ENCODE measurements around the gene ALK. TPM values are rescaled to one million over a fixed set of nuclear protein-coding genes. Genes with fewer than 3 reads are reported as not detected.

The ALK gene
- total and polyA plus RNA-seq, 2 experiments from 2014 or later, result 0.35 TPM; not detected in 1

- H3K27me3 Mint-ChIP-seq (ENCODE audit: insufficient read depth, low read depth, poor library complexity), result peaks cover 6% of the 10 kb centered on the region
- H3K36me3 ChIP-seq (ENCODE audit: insufficient read depth), result no peaks in the 10 kb centered on the region
- H3K4me3 ChIP-seq, result no peak overlapping the region
- H2AFZ ChIP-seq, result peak overlapping the region; percentile 69; the same call in 1 of the 2 replicates
- no peaks in the 10 kb centered on the region for H3F3A ChIP-seq (replicated peaks; ENCODE audit: low read depth)
- H3K27me3 ChIP-seq (ENCODE audit: insufficient read depth), result no peaks in the 10 kb centered on the region
- 0 out of 2 replicates have a peak overlapping the region, but pooled peaks have one; percentile 1 for H3K27ac Mint-ChIP-seq
- H3K4me3 Mint-ChIP-seq, result no peak overlapping the region
- peaks cover 2% of the 10 kb centered on the region; the same call in 1 of the 3 replicates for H3K9me3 Mint-ChIP-seq
- no peaks in the 10 kb centered on the region; the same call in 1 of the 2 replicates for H3K9me2 ChIP-seq (ENCODE audit: insufficient read depth)
- peak; percentile 67 for ATAC-seq
- H3K36me3 Mint-ChIP-seq (ENCODE audit: low read depth), result no peaks in the 10 kb centered on the region
- H3K27ac ChIP-seq (ENCODE audit: low read depth), result no peak overlapping the region
- DNase-seq (ENCODE audit: low spot score), result peak; percentile 33
- TF ChIP-seq STAT1 (IDR thresholded peaks at IDR 0.05; ENCODE audit: unreplicated experiment) (no peak), ETS1 (IDR thresholded peaks at IDR 0.05) (no peak), CREB1 (CRISPR knock-in tag; IDR thresholded peaks at IDR 0.05; ENCODE audit: low read depth) (no peak), EZH2phosphoT487 (IDR thresholded peaks at IDR 0.05; ENCODE audit: unreplicated experiment) (no peak), ZNF114 (CRISPR knock-in tag; IDR thresholded peaks at IDR 0.05) (no peak), ZNF331 (CRISPR knock-in tag; IDR thresholded peaks at IDR 0.05; ENCODE audit: low read depth) (no peak)
- TF ChIP-seq, protein P1, sequence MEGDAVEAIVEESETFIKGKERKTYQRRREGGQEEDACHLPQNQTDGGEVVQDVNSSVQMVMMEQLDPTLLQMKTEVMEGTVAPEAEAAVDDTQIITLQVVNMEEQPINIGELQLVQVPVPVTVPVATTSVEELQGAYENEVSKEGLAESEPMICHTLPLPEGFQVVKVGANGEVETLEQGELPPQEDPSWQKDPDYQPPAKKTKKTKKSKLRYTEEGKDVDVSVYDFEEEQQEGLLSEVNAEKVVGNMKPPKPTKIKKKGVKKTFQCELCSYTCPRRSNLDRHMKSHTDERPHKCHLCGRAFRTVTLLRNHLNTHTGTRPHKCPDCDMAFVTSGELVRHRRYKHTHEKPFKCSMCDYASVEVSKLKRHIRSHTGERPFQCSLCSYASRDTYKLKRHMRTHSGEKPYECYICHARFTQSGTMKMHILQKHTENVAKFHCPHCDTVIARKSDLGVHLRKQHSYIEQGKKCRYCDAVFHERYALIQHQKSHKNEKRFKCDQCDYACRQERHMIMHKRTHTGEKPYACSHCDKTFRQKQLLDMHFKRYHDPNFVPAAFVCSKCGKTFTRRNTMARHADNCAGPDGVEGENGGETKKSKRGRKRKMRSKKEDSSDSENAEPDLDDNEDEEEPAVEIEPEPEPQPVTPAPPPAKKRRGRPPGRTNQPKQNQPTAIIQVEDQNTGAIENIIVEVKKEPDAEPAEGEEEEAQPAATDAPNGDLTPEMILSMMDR (conservative IDR thresholded peaks at IDR 0.05; ENCODE audit: low read depth in 2 of 2), result no peak
- TF ChIP-seq, protein P2, sequence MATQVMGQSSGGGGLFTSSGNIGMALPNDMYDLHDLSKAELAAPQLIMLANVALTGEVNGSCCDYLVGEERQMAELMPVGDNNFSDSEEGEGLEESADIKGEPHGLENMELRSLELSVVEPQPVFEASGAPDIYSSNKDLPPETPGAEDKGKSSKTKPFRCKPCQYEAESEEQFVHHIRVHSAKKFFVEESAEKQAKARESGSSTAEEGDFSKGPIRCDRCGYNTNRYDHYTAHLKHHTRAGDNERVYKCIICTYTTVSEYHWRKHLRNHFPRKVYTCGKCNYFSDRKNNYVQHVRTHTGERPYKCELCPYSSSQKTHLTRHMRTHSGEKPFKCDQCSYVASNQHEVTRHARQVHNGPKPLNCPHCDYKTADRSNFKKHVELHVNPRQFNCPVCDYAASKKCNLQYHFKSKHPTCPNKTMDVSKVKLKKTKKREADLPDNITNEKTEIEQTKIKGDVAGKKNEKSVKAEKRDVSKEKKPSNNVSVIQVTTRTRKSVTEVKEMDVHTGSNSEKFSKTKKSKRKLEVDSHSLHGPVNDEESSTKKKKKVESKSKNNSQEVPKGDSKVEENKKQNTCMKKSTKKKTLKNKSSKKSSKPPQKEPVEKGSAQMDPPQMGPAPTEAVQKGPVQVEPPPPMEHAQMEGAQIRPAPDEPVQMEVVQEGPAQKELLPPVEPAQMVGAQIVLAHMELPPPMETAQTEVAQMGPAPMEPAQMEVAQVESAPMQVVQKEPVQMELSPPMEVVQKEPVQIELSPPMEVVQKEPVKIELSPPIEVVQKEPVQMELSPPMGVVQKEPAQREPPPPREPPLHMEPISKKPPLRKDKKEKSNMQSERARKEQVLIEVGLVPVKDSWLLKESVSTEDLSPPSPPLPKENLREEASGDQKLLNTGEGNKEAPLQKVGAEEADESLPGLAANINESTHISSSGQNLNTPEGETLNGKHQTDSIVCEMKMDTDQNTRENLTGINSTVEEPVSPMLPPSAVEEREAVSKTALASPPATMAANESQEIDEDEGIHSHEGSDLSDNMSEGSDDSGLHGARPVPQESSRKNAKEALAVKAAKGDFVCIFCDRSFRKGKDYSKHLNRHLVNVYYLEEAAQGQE (IDR thresholded peaks at IDR 0.05; ENCODE audit: unreplicated experiment), result no peak
- H3K4me2 ChIP-seq, result no peak overlapping the region
- H4K20me1 ChIP-seq (replicated peaks; ENCODE audit: insufficient read depth), result no peaks in the 10 kb centered on the region
- H3K79me2 ChIP-seq (replicated peaks; ENCODE audit: insufficient read depth), result no peaks in the 10 kb centered on the region
- peaks cover 12% of the 10 kb centered on the region for H3K4me1 ChIP-seq (ENCODE audit: insufficient read depth)
- peaks cover 26% of the 10 kb centered on the region for H3K4me1 Mint-ChIP-seq
Observed at GRCh38 chr2:29627279-29627711, 294.1 kb downstream of the ALK start.

GRCh38 chr2:29620890-29621289 is 300.5 kb downstream of the ALK start:
- no peak overlapping the region for H2AFZ ChIP-seq
- no peaks in the 10 kb centered on the region for H3F3A ChIP-seq (replicated peaks; ENCODE audit: low read depth)
- no peak overlapping the region for H3K4me3 ChIP-seq
- H3K27me3 ChIP-seq (ENCODE audit: insufficient read depth), result no peaks in the 10 kb centered on the region
- 0 out of 2 replicates have a peak, but pooled peaks cover 3% of the 10 kb centered on the region for H3K4me1 ChIP-seq (ENCODE audit: insufficient read depth)
- Mint-ChIP-seq H3K4me1 (peaks cover 16% of the 10 kb centered on the region), H3K36me3 (ENCODE audit: low read depth) (no peaks in the 10 kb centered on the region), H3K4me3 (no peak overlapping the region), H3K9me3 (peaks cover 2% of the 10 kb centered on the region; the same call in 2 of the 3 replicates), H3K27ac (no peak overlapping the region), H3K27me3 (ENCODE audit: insufficient read depth, low read depth, poor library complexity) (peaks cover 8% of the 10 kb centered on the region)
- TF ChIP-seq, protein P3, sequence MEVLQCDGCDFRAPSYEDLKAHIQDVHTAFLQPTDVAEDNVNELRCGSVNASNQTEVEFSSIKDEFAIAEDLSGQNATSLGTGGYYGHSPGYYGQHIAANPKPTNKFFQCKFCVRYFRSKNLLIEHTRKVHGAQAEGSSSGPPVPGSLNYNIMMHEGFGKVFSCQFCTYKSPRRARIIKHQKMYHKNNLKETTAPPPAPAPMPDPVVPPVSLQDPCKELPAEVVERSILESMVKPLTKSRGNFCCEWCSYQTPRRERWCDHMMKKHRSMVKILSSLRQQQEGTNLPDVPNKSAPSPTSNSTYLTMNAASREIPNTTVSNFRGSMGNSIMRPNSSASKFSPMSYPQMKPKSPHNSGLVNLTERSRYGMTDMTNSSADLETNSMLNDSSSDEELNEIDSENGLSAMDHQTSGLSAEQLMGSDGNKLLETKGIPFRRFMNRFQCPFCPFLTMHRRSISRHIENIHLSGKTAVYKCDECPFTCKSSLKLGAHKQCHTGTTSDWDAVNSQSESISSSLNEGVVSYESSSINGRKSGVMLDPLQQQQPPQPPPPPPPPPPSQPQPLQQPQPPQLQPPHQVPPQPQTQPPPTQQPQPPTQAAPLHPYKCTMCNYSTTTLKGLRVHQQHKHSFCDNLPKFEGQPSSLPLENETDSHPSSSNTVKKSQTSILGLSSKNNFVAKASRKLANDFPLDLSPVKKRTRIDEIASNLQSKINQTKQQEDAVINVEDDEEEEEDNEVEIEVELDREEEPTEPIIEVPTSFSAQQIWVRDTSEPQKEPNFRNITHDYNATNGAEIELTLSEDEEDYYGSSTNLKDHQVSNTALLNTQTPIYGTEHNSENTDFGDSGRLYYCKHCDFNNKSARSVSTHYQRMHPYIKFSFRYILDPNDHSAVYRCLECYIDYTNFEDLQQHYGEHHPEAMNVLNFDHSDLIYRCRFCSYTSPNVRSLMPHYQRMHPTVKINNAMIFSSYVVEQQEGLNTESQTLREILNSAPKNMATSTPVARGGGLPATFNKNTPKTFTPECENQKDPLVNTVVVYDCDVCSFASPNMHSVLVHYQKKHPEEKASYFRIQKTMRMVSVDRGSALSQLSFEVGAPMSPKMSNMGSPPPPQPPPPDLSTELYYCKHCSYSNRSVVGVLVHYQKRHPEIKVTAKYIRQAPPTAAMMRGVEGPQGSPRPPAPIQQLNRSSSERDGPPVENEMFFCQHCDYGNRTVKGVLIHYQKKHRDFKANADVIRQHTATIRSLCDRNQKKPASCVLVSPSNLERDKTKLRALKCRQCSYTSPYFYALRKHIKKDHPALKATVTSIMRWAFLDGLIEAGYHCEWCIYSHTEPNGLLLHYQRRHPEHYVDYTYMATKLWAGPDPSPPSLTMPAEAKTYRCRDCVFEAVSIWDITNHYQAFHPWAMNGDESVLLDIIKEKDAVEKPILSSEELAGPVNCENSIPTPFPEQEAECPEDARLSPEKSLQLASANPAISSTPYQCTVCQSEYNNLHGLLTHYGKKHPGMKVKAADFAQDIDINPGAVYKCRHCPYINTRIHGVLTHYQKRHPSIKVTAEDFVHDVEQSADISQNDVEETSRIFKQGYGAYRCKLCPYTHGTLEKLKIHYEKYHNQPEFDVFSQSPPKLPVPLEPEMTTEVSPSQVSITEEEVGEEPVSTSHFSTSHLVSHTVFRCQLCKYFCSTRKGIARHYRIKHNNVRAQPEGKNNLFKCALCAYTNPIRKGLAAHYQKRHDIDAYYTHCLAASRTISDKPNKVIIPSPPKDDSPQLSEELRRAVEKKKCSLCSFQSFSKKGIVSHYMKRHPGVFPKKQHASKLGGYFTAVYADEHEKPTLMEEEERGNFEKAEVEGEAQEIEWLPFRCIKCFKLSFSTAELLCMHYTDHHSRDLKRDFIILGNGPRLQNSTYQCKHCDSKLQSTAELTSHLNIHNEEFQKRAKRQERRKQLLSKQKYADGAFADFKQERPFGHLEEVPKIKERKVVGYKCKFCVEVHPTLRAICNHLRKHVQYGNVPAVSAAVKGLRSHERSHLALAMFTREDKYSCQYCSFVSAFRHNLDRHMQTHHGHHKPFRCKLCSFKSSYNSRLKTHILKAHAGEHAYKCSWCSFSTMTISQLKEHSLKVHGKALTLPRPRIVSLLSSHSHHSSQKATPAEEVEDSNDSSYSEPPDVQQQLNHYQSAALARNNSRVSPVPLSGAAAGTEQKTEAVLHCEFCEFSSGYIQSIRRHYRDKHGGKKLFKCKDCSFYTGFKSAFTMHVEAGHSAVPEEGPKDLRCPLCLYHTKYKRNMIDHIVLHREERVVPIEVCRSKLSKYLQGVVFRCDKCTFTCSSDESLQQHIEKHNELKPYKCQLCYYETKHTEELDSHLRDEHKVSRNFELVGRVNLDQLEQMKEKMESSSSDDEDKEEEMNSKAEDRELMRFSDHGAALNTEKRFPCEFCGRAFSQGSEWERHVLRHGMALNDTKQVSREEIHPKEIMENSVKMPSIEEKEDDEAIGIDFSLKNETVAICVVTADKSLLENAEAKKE (CRISPR knock-in tag; IDR thresholded peaks at IDR 0.05), result no peak
- no peak for TF ChIP-seq EZH2phosphoT487 (IDR thresholded peaks at IDR 0.05; ENCODE audit: unreplicated experiment)
- H3K36me3 ChIP-seq (ENCODE audit: insufficient read depth), result no peaks in the 10 kb centered on the region
- H3K4me2 ChIP-seq, result no peak overlapping the region
- no peaks in the 10 kb centered on the region for H3K79me2 ChIP-seq (replicated peaks; ENCODE audit: insufficient read depth)
- ATAC-seq (no peak), DNase-seq (ENCODE audit: low spot score) (no peak)
- H4K20me1 ChIP-seq (replicated peaks; ENCODE audit: insufficient read depth), result no peaks in the 10 kb centered on the region
- no peak overlapping the region for H3K27ac ChIP-seq (ENCODE audit: low read depth)
- no peaks in the 10 kb centered on the region; the same call in 1 of the 2 replicates for H3K9me2 ChIP-seq (ENCODE audit: insufficient read depth)
